DND-41 (cell line): ENCODE measurements around the gene SUN1.

Experiments used
- ATAC-seq: fragments of 200-7000 bp; cut with Tn5 transposase; 3 replicates; pipeline ENCODE4 v1.9.1; 2021; ENCODE audit warnings: low read depth; ENCODE audit not compliant: insufficient read depth
- DNase-seq: peaks from one replicate; pipeline ENCODE4 v3.0.0-alpha.2; 2020
- H2AFZ ChIP-seq: 2 replicates; pipeline ENCODE4 v1.6.0; 2012; ENCODE audit warnings: low read depth, low read length
- H3K27ac ChIP-seq: 2 replicates; pipeline ENCODE4 v1.5.1; 2012; ENCODE audit warnings: low read length, inconsistent platforms
- H3K27me3 ChIP-seq: fragments of 200-600 bp; sonication (generic); 2 replicates; pipeline ENCODE4 v1.6.0; 2012; ENCODE audit warnings: low read length, mild to moderate bottlenecking, inconsistent platforms; ENCODE audit not compliant: insufficient read depth, poor library complexity
- H3K36me3 ChIP-seq: 2 replicates; pipeline ENCODE4 v1.5.1; 2012; ENCODE audit warnings: low read length, inconsistent platforms; ENCODE audit not compliant: insufficient read depth
- H3K4me1 ChIP-seq: 2 replicates; pipeline ENCODE4 v1.5.1; 2012; ENCODE audit warnings: mild to moderate bottlenecking, low read length; ENCODE audit not compliant: insufficient read depth
- H3K4me2 ChIP-seq: 2 replicates; pipeline ENCODE4 v1.6.0; 2012; ENCODE audit warnings: mild to moderate bottlenecking, moderate library complexity, low read length, inconsistent platforms; ENCODE audit not compliant: insufficient read depth
- H3K4me3 ChIP-seq, 2 experiments: fragments of 200-600 bp in 1 of 2; shearing (Covaris generic) in 1 of 2; 2 replicates each; pipeline ENCODE4 v1.5.1; 2012 to 2016; ENCODE audit warnings: inconsistent platforms in 2 of 2, low read length in 2 of 2, mild to moderate bottlenecking in 2 of 2, low read depth in 1 of 2, moderate library complexity in 1 of 2
- H3K79me2 ChIP-seq: 2 replicates; pipeline ENCODE4 v1.6.0; 2012; ENCODE audit warnings: low read length, inconsistent platforms; ENCODE audit not compliant: insufficient read depth
- H3K9ac ChIP-seq: 2 replicates; pipeline ENCODE4 v1.6.0; 2012; ENCODE audit warnings: low read depth, mild to moderate bottlenecking, inconsistent platforms, low read length, moderate library complexity
- H3K9me3 ChIP-seq: 2 replicates; pipeline ENCODE4 v1.5.1; 2012; ENCODE audit warnings: low read length, moderate library complexity, mild to moderate bottlenecking, inconsistent platforms; ENCODE audit not compliant: insufficient read depth, severe bottlenecking
- H4K20me1 ChIP-seq: 2 replicates; pipeline ENCODE4 v1.6.0; 2012; ENCODE audit warnings: low read length; ENCODE audit not compliant: insufficient read depth
- EZH2 ChIP-seq: IDR thresholded peaks from 3 replicates; pipeline ENCODE4 v1.6.1; 2012; ENCODE audit warnings: borderline replicate concordance, low read depth, mild to moderate bottlenecking, moderate library complexity, low read length, inconsistent platforms; ENCODE audit not compliant: severe bottlenecking
- TF ChIP-seq, protein P1 (sequence below): IDR thresholded peaks from 2 replicates; pipeline ENCODE4 v1.5.1; 2012; ENCODE audit warnings: borderline replicate concordance, low read length, moderate library complexity, mild to moderate bottlenecking; ENCODE audit not compliant: poor library complexity, severe bottlenecking; ENCODE audit errors: extremely low read depth

SUN1 gene

DNA sequence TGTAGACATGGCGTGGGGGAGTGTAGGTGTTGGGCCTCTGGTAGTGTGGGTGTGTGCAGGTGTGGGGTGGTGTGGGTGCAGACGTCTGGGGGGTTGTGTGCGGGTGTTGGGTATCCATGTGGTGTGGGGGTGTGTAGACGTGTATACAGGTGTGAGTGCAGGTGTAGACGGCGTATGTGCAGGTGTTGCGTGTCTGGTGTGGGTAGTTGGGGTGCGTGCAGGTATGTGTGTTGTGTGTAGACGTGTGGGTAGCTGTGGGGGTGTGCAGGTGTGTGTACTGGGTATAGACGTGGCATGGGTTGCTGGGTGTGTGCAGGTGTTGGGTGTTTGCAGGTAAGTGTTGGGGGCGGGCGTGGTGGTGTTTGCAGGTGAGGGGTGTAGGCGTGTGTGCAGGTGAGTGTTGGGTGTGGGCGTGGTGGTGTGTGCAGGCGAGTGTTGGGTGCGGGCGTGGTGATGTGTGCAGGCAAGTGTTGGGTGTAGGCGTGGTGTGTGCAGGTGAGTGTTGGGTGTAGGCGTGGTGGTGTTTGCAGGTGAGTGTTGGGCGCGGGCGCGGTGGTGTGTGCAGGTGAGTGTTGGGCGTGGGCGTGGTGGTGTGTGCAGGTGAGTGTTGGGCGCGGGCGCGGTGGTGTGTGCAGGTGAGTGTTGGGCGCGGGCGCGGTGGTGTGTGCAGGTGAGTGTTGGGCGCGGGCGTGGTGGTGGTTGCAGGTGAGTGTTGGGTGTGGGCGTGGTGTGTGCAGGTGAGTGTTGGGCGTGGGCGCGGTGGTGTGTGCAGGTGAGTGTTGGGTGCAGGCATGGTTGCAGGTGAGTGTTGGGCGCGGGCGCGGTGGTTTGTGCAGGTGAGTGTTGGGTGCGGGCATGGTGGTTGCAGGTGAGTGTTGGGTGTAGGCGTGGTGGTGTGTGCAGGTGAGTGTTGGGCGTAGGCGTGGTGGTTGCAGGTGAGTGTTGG lies 60.6 kb downstream of the SUN1 start:
- no peak overlapping the region for H3K4me3 ChIP-seq
- no peaks in the 10 kb centered on the region for H3K9me3 ChIP-seq
- no peaks in the 10 kb centered on the region for H3K4me1 ChIP-seq
- no peak overlapping the region for H2AFZ ChIP-seq
- no peak overlapping the region for H3K9ac ChIP-seq
- no peak for TF ChIP-seq EZH2
- TF ChIP-seq, protein P1, sequence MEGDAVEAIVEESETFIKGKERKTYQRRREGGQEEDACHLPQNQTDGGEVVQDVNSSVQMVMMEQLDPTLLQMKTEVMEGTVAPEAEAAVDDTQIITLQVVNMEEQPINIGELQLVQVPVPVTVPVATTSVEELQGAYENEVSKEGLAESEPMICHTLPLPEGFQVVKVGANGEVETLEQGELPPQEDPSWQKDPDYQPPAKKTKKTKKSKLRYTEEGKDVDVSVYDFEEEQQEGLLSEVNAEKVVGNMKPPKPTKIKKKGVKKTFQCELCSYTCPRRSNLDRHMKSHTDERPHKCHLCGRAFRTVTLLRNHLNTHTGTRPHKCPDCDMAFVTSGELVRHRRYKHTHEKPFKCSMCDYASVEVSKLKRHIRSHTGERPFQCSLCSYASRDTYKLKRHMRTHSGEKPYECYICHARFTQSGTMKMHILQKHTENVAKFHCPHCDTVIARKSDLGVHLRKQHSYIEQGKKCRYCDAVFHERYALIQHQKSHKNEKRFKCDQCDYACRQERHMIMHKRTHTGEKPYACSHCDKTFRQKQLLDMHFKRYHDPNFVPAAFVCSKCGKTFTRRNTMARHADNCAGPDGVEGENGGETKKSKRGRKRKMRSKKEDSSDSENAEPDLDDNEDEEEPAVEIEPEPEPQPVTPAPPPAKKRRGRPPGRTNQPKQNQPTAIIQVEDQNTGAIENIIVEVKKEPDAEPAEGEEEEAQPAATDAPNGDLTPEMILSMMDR, result no peak
- peaks cover 91% of the 10 kb centered on the region for H3K36me3 ChIP-seq
- H3K4me2 ChIP-seq, result no peak overlapping the region
- peaks cover 67% of the 10 kb centered on the region for H4K20me1 ChIP-seq
- H3K79me2 ChIP-seq, result peaks cover 13% of the 10 kb centered on the region
- ATAC-seq (no peak), DNase-seq (no peak)
- no peaks in the 10 kb centered on the region for H3K27me3 ChIP-seq
- no peak overlapping the region for H3K27ac ChIP-seq

DNA sequence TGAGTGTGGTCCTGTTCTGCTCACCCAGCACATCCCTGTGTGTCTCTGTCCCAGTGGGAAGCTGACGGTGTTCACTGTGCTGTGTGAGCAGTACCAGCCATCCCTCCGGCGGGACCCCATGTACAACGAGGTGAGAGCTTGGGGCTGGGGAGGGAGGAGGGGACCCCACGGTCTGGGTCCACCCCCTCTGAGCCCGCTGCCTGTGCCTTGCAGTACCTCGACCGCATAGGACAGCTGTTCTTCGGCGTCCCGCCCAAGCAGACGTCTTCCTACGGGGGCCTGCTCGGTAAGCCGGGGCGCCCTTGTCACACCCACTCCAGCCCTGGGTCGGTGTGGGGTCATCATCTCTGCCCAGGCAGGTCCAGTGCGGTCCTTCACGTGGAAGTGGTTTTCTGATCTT lies 61.4 kb downstream of the SUN1 start:
- H3K27ac ChIP-seq, result no peak overlapping the region
- H4K20me1 ChIP-seq, result peaks cover 63% of the 10 kb centered on the region
- H3K9ac ChIP-seq, result no peak overlapping the region
- DNase-seq, result no peak
- peaks cover 6% of the 10 kb centered on the region for H3K79me2 ChIP-seq
- H3K4me3 ChIP-seq, result no peak overlapping the region
- no peaks in the 10 kb centered on the region for H3K4me1 ChIP-seq
- no peak overlapping the region for H2AFZ ChIP-seq
- no peak overlapping the region for H3K4me2 ChIP-seq
- TF ChIP-seq, protein P1, result no peak
- TF ChIP-seq EZH2, result no peak
- no peaks in the 10 kb centered on the region for H3K9me3 ChIP-seq
- ATAC-seq, result no peak
- peaks cover 86% of the 10 kb centered on the region for H3K36me3 ChIP-seq
- H3K27me3 ChIP-seq, result no peaks in the 10 kb centered on the region

GRCh38 chr7:894164-894867 lies 62.0 kb downstream of the SUN1 start:
- ATAC-seq, result no peak
- no peak for DNase-seq
- no peak for TF ChIP-seq EZH2
- TF ChIP-seq, protein P1, result no peak
- no peak overlapping the region for H3K9ac ChIP-seq
- no peaks in the 10 kb centered on the region for H3K9me3 ChIP-seq
- H3K27me3 ChIP-seq, result no peaks in the 10 kb centered on the region
- H2AFZ ChIP-seq, result no peak overlapping the region
- peaks cover 61% of the 10 kb centered on the region for H4K20me1 ChIP-seq
- H3K36me3 ChIP-seq, result peaks cover 79% of the 10 kb centered on the region
- H3K79me2 ChIP-seq, result peaks cover 2% of the 10 kb centered on the region; the same call in 1 of the 2 replicates
- no peak overlapping the region for H3K4me2 ChIP-seq
- H3K4me1 ChIP-seq, result no peaks in the 10 kb centered on the region
- no peak overlapping the region for H3K27ac ChIP-seq
- H3K4me3 ChIP-seq, result no peak overlapping the region
